Bone marrow (tissue), 2 donors: Measurements from ENCODE around the gene RPUSD1.

ENCODE experiments used
- DNase-seq, 2 donors: peaks; one replicate each; lab custom pipeline; 2025; lab: John Stamatoyannopoulos, UW

RPUSD1 gene

DNA sequence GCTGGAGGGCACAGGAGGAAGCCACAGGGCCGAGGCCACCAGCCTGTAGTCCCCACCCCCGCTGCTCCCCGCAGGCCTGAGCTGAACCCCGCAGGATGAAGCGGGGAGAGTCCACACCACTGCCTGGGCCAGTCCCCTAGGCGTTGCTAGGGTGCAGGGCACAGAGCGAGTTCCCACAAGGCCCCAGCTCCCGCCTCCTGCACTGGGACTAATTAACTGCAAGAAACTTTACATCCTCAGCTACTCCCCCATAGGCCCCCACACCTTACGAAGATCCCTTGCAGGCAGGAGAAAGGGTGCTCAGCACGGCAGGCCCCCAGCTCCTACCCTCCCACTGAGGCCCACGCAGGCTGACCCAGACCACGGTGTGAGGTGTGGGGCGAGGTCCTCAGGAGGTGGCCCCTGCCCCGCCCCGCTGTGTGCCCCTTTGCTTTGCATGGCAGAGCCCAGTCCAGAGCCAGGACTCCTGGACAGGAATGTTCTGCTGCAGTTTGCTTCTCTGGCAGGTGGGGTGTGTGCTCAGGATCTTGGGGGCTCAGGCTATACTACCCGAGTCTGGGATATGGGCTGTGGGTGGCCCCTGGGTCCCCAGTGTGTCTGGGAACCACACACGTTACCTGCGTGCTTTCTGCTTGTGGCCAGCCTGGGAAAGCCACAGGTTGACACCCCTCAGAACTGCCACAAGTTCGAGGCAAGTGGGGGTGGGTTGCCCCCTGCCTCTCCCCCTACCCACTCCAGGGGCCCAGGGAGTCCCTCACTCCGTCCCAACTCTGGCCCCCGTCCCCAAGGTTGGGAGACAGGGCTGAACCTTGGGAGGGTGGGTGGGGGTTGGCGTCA is 11.1 kb upstream of the RPUSD1 start:
- DNase-seq = no peak

DNA sequence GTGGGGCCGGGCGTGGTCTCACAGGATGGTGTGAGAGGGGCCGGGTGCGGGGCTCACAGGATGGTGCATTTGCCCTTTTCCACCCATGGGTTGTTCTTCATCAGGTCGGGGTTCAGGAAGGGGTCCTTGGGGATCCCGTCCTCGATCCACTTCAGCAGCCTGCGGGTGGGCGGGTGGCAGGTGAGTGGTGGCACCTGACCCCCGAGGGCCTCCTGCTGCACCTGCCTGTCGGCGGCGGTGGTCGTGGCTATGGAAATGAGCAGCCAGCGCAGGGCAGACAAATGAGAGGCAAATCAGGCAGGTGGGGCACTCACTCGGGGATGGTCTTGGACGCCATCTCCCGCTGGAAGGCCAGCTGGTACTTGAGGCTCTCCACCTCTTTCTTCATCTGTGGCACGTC is 10.5 kb upstream of the RPUSD1 start:
- no peak for DNase-seq

DNA sequence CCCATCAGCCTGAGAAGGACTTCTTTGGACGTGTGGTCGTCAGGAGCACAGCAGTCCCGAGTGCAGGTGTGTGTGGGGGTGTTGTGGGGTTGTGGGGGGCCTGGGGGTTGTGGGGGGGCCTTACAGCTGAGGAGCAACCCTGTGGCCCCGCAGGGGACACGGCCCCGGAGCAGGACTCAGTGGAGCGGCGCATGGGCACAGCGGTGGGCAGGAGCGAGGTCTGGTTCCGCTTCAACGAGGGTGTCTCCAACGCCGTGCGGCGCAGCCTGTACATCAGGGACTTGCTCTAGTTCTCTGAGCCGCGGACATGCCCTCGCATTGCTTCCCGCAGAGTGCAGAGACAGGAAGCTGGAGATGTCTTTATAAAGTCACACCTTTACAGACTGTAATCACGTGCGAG is 9.5 kb upstream of the RPUSD1 start:
- no peak for DNase-seq

DNA sequence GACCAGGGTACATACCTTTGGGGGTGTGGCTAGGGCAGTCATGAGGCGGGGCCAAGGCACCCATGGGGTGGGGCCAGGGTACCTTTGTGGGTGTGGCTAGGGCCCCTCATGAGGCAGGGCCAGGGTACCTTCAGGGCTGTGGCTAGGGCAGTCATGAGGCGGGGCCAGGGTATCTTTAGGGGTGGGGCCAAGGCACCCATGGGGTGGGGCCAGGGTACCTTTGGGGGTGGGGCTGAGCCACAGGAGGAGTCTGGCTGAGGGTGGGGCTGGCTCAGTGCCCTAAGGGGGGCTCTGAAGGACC is 8.9 kb upstream of the RPUSD1 start:
- no peak for DNase-seq

DNA sequence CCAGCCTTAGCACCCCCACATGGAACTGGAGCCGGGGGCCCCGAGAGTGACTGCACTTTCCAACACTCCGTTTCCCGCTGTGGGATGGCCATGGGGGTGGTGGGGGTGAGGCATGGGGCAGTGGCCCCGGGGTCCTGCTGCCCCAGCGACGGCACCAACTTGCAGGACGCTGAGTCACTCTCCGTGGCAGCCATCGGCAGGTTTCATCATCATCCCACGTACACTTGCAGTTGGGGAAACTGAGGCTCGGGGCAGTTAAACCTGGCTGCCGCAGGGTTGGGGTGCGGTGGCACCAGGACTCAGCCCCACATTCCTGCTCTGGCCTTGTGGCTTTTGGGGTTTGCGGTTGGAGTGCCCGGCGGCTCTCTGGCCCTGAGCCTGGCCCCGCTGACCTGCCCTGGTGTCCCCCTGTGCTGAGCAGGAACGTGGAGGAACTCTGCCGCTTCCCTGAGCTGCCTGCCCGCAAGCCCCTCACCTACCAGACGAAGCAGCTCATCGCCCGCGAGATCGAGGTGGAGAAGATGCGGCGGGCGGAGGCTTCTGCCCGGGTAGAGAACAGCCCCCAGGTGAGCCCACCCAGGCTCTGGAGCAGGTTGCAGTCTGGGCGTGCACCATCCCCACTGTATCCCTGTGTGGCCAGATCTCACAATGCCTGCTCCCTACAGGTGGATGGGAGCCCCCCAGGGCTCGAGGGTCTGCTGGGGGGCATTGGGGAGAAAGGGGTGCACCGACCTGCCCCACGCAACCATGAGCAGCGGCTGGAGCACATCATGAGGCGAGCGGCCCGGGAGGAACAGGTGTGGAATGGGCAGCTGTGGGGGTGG is 8.3 kb upstream of the RPUSD1 start:
- DNase-seq = no peak

DNA sequence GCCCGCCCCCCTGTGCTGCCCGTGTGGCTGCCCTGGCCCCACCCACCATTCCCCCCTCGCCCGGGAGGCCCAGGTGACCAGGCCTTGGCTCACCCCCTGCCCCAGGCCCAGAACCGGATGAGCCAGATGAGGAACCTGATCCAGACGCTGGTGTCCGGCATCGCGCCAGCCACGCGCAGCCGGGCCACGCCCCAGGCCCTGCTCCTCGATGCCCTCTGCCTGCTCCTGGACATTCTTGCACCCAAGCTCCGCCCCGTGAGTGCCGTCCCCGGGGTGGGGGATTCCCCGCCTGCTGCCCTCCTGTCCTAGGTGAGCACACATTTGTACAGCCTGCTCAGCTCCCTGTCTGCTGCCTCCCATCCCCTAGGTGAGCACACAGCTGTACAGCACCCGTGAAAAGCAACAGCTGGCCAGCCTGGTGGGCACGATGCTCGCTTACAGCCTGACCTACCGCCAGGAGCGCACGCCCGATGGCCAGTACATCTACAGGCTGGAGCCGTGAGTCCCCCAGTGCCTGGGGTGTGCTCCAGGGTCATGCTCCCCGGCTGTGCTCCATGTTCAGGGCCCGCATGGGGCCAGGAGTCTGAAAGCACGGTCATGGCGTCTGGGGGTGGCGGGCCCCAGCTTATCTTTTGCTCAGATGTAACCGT is 7.5 kb upstream of the RPUSD1 start:
- no peak for DNase-seq

DNA sequence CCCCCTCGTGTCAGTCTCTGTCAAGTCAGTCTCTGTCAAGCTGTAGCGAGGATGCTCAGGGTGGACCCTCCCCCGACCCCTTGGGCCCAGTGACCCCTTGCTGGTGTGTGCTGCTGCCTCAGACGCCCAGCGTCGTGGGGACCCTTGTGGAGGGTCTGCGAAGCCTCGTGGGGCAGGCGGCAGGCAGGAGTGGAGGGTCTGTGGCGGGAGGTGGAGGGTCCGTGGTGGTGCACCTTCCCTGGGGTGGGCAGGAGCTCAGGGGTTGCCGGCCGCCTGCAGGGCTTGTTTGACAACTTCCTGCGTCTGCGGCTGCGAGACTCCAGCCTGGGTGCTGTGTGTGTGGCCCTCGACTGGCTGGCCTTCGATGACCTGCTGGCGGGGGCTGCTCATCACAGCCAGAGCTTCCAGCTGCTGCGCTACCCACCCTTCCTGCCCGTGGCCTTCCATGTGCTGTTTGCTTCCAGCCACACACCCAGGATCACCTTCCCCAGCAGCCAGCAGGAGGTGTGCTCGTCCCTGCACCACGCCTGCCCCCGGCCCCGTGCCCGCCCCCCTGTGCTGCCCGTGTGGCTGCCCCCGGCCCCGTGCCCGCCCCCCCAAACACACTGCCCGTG is 6.8 kb upstream of the RPUSD1 start:
- no peak for DNase-seq

DNA sequence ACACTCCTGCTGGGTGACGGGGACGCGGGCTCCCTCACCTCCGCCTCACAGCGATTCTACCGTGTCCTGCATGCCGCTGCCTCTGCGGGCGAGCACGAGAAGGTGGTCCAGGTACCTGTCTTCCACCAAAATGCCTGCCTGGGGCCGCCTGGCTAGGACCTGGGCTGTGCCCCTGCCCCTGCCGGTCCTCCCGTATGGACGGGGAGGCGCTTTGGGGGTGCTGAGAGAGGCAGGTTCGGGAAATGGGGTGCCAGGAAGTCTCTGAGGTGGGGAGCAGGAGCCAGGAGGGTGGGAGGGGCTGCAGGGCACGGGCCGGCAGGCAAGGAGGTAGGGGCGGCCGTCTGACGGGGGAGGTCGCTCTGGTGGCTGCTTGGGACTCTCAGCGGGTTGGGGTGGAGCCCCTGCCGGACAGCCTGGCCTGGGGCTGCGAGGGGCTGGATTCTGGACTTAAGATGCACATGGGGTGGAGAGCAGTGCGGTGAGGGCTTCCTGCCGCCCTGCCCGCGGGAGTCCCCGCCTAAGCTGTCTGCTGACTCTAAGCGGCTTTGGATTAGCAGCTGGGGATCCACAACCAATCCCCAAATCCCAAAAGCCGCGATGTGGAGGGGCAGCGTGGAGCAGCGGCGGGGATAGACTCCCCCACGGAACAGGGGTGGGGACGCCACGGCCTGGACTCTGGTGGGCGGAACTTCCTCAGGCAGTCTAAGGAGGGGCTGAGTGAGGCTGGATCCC is 6.1 kb upstream of the RPUSD1 start:
- DNase-seq = no peak

DNA sequence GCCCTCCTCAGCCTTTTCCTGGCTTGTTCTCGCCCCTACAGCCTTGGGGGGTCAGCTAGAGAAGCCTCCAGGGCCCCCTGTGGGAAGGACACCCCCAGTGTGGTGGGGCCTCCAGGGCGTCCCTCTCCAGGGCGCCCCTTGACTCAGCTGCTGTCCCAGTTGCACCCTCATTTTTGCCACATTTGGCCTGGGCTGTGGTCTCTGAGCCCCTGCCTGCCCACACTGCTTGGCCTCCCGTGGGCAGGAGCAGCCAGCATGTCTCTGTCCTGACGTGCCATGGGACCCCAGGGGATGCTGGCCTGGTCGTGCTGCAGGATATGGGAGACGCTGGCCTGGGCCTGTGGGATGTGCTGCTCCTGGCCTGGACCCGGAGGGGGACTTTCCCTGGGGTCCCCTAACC is 5.2 kb upstream of the RPUSD1 start:
- no peak for DNase-seq

DNA sequence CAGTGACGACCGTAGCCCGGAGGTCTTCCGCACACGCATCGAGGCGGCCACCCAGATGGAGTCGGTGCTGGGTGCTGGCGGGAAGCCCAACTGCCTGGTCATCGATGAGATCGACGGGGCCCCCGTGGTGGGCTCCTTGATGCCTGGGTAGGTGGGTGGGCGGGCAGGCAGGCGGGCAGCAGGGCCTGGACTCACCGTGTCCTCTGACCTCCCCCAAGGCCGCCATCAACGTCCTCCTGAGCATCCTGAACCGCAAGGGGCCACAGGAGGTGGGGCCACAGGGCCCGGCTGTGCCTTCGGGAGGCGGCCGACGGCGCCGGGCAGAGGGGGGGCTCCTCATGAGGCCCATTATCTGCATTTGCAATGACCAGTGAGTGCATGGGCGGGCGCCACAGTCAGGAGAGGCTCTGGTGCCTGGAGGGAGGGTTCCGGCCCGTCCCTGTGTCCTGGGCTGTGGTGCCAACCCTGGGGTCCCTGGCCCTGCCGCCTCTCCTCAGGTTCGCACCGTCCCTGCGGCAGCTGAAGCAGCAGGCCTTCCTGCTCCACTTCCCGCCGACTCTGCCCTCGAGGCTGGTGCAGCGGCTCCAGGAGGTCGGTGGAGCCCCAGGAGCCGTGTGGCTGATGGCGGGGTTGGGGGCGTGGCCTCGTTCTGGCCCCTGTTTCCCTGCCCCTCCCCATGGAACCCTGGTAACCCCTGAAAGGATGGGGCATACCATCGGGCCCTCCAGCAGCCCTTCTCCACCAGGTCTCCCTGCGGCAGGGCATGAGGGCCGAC is 4.2 kb upstream of the RPUSD1 start:
- no peak for DNase-seq

DNA sequence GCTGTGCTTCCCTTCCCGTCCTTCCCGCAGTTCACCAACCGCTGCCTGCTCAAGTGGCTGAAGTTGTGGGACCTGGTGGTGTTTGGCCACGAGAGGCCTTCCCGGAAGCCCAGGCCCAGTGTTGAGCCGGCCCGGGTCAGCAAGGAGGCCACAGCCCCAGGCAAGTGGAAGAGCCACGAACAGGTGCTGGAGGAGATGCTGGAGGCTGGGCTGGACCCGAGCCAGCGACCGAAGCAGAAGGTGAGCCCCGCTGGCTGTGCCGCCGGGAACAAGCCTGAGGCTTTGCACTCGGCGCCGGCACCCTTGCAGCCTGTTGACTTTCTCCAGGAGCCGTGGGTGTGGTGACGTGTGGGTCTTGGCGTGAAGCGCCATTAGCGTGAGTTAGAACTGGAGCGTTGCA is 3.0 kb upstream of the RPUSD1 start:
- DNase-seq = no peak

DNA sequence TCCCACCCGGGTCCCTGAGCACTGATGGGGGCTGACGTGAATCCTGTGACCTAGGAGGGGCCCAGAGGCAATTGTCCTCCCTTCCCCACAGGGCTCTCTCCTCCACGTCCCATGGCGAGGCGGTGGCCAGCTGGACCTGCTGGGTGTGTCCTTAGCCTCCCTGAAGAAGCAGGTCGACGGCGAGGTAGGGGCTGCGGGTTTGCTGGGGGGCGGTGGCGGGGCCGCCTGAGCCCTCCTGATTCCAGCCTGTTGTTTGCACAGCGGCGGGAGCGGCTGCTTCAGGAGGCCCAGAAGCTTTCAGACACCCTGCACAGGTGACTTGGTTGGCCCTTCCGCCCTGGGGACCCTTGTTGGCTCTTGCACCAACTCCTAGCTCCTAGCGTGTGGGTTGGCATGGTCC is 1.9 kb upstream of the RPUSD1 start:
- no peak for DNase-seq

DNA sequence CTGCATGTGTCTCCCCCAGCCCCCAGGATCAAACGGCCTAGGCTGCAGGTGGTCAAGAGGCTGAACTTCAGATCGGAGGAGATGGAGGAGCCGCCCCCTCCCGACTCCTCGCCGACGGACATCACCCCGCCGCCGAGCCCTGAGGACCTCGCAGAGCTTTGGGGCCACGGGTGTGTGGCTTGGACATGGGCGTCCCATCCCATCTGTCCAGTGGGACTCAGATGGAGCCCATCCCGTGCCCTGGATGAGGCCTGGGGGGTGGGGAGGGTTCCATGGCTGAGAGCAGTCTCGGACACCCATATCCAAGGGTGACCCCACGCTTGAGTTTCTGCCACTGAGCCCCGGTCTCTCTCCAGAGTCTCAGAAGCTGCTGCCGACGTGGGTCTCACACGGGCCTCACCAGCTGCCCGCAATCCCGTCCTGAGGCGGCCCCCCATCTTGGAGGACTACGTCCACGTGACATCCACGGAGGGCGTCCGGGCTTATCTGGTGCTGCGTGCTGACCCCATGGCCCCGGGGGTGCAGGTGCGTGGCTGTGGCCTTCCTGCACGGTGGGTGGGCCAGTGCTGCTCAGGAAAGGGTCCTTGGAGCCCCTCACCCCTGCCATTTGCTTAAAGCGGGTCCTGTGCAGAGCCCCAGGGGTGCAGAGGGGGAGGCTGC is 1.1 kb upstream of the RPUSD1 start:
- DNase-seq = no peak

DNA sequence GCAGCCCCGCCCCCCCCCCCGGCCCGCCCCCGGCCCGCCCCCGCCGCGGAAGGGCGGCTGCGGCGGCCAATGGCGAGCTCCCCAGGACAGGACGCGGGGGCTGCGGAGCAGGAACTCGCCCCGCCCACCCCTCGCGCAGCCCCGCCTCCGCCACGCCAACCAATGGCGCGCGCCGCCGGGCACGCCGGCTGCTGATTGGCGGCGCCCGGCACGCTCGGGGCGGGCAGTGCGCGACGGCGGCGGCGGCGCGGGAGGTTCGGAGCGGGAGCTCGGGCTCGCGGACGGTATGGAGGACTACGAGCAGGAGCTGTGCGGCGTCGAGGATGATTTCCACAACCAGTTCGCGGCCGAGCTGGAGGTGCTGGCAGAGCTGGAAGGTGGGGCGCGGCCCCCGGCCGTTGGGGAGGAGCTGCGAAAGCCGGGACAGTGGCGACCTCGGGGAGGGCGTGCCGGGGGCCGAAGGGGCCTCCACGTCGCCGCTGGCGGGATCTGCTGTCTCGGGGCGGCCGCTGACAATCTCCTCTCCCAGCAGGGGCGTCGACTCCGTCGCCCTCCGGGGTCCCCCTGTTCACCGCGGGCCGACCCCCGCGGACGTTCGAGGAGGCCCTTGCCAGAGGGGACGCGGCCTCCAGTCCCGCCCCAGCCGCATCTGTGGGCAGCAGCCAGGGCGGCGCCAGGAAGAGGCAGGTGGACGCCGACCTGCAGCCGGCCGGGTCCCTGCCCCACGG is 382 bp upstream of the RPUSD1 start, which contains the start of gene CHTF18:
Gene CHTF18 (plus strand): TSS at position 222 of the 728 bp plus-strand sequence. CDS start 65 bp downstream, at position 287.
- peak; percentile 54 to 70 for DNase-seq

DNA sequence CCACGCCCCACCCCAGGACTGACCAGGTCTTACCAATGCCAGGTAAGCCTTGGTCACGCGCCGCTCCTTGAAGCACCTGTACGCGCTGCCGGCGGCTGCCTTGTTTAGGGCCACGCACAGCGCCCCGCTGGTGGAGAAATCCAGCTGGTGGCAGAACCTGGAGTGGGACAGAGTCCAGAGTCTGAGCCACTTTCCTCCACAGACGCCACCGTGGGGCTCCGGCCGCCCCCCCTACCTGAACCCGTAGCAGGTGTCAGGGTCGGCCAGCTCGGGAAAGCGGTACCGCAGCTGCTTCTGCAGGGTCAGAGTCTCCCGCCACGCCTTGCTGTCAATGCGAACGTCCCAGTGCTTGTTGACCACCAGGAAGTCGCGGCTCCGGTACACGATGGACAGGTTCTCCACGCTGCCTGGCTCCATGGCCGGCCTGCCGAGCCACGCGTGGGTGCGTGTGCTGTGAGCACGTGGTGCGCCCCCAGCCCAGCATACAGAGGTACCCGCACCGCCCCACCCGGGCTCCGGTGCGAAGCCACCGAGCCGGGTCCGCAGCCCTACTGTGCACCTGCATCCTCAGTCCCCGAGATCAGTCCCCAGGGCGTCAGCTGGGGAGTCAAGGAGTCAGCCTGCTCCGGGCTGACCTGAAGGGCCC is 737 bp downstream of the RPUSD1 start:
- DNase-seq = no peak

DNA sequence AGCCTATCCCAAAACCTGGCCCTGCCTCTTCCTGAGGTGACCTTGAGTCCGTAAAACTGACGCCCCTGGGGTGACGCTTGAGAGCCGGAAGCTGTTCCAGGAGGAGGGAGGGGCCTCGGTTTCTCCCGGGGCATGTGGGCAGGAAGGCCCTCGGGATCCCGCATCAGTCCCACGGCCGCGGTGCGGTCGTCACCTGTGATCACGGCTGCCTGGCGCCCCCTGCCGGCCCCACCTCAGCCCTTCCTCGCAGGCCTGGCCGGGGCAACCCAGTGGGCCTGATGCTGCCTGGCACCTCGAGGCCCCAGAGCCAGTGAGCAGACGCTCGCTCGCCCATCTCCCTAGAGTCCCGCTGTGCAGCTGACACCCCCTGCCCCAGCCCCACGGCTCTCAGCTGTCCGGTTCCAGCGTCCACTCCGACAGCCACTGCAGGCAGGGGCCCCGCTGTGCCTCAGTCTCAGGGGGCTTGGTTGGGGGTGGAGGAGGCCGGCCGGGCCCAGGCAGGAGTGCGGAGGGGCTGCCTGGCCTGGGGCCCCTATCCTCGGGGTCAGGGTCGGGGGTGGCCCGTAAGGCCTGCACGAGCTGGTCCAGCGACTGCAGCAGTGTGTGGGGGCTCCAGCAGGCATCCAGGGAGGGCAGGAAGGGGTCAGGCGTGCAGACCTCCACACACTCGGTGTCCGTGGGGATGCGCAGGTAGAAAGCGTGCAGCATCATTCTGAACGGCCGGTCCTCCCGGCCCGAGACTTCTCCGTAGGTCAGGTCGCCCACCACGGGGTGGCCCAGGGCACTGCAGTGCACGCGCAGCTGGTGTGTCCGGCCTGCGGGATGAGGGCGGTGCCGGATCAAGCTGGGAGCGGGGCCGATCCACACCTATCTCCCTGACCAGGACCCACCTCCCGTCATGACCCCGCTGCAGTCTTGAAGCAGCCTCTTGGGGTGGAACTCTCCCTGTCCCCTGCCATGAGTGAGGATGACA is 2.3 kb downstream of the RPUSD1 start:
- peak in 1 of 2 donors; percentile 40 for DNase-seq

DNA sequence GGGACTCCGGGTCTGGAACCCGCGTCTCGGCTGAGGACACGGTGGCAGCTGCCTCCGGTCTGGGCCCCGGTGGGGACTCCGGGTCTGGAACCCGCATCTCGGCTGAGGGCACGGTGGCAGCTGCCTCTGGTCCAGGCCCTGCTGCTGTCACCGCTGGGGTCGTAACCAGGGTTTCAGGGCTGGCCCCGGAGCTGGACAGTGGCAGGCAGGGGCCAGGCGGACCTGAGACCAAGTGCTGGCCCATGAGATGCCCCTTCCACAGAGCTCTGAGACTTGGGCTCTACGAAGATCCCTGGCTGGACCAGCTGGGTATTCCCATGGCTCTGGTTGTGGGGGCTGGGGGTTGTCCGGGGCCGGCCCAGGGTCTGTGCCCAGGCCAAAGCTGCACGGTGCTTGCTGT is 3.8 kb downstream of the RPUSD1 start:
- DNase-seq = no peak
